RWPE2 (cell line): ENCODE data around the gene PDE2A.

Experiments used
- ATAC-seq: fragments of 200-7000 bp; cut with Tn5 transposase; 3 replicates; pipeline ENCODE4 v1.9.1; 2021; ENCODE audit warnings: low read depth
- DNase-seq: peaks from one replicate; pipeline ENCODE4 v3.0.0-alpha.2; 2020; ENCODE audit warnings: low spot score
- H3K27ac ChIP-seq: fragments of 450-650 bp; 2 replicates; pipeline ENCODE4 v1.5.1; 2017; ENCODE audit warnings: mild to moderate bottlenecking; ENCODE audit not compliant: poor library complexity, severe bottlenecking
- H3K27me3 ChIP-seq: fragments of 250-450 bp; sonication (Bioruptor Pico); 2 replicates; pipeline ENCODE4 v1.5.1; 2021; ENCODE audit warnings: mild to moderate bottlenecking, moderate library complexity; ENCODE audit not compliant: insufficient read depth, poor library complexity, severe bottlenecking
- H3K36me3 ChIP-seq: fragments of 250-450 bp; sonication (Bioruptor Pico); 2 replicates; pipeline ENCODE4 v1.5.1; 2020; ENCODE audit warnings: low read depth, mild to moderate bottlenecking, moderate library complexity
- H3K4me1 ChIP-seq: fragments of 250-450 bp; sonication (Bioruptor Pico); 2 replicates; pipeline ENCODE4 v1.5.1; 2021; ENCODE audit warnings: mild to moderate bottlenecking, moderate library complexity; ENCODE audit not compliant: insufficient read depth, poor library complexity, severe bottlenecking
- H3K4me3 ChIP-seq: fragments of 250-450 bp; sonication (Bioruptor Pico); 2 replicates; pipeline ENCODE4 v1.5.1; 2021; ENCODE audit warnings: mild to moderate bottlenecking, moderate library complexity; ENCODE audit not compliant: severe bottlenecking
- H3K9me3 ChIP-seq: fragments of 250-450 bp; sonication (Bioruptor Pico); 2 replicates; pipeline ENCODE4 v1.5.1; 2021; ENCODE audit warnings: mild to moderate bottlenecking, moderate library complexity; ENCODE audit not compliant: severe bottlenecking
- CTCF ChIP-seq: fragments of 450-650 bp; IDR thresholded peaks from one replicate; pipeline ENCODE4 v1.5.1; 2017; ENCODE audit warnings: mild to moderate bottlenecking, moderate library complexity; ENCODE audit not compliant: poor library complexity, severe bottlenecking

Gene PDE2A

DNA sequence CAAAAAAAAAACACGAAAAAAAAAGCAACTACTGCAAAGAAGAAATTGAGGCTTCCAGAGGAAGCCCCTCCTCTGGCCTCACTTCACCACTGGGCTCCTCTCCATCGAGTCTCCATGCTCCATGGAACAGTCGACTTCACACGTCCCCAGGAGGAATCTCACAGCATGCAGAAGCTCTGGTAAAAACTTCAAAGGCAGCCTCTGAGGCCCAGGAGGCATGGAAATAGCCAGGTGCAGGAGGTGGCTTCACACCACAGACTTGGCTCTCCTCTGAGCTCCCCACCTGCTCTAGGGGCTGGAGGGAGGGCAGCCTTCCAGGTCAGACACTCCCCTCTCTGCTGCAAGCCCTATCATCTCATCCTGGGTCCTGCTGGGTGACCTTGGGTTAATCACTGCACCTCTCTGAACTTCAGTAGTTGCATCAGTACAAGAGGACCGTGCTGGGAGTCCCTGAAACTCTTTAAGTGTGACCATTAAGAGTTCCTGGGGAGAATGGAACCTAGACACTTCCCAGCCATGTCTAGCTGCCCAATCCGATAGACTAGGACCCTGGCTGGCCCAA lies 8.2 kb downstream of the PDE2A start:
- Histone ChIP-seq H3K36me3 (no peaks in the 10 kb centered on the region), H3K27ac (no peak overlapping the region), H3K4me3 (no peak overlapping the region), H3K9me3 (no peaks in the 10 kb centered on the region), H3K27me3 (no peaks in the 10 kb centered on the region), H3K4me1 (no peaks in the 10 kb centered on the region)
- no peak for TF ChIP-seq CTCF
- ATAC-seq (no peak), DNase-seq (no peak)

GRCh38 chr11:72662036-72662435 lies 12.2 kb downstream of the PDE2A start:
- H3K27ac ChIP-seq = no peak overlapping the region
- no peaks in the 10 kb centered on the region for H3K27me3 ChIP-seq
- no peaks in the 10 kb centered on the region for H3K4me1 ChIP-seq
- TF ChIP-seq CTCF = no peak
- no peak for DNase-seq
- ATAC-seq = no peak
- H3K4me3 ChIP-seq = no peak overlapping the region
- H3K36me3 ChIP-seq = no peaks in the 10 kb centered on the region
- no peaks in the 10 kb centered on the region for H3K9me3 ChIP-seq

- no peak for DNase-seq
- Histone ChIP-seq H3K4me1 (no peaks in the 10 kb centered on the region), H3K36me3 (no peaks in the 10 kb centered on the region), H3K27me3 (no peaks in the 10 kb centered on the region), H3K4me3 (no peak overlapping the region), H3K9me3 (no peaks in the 10 kb centered on the region), H3K27ac (no peak overlapping the region)
- no peak for ATAC-seq
- TF ChIP-seq CTCF = no peak
These were observed 12.7 kb downstream of the PDE2A start for GRCh38 chr11:72661486-72661885.

GRCh38 chr11:72658989-72659640 lies 15.1 kb downstream of the PDE2A start:
- Histone ChIP-seq H3K9me3 (no peaks in the 10 kb centered on the region), H3K27me3 (no peaks in the 10 kb centered on the region), H3K27ac (no peak overlapping the region), H3K4me1 (no peaks in the 10 kb centered on the region), H3K36me3 (no peaks in the 10 kb centered on the region), H3K4me3 (no peak overlapping the region)
- DNase-seq (no peak), ATAC-seq (no peak)
- no peak for TF ChIP-seq CTCF

DNA sequence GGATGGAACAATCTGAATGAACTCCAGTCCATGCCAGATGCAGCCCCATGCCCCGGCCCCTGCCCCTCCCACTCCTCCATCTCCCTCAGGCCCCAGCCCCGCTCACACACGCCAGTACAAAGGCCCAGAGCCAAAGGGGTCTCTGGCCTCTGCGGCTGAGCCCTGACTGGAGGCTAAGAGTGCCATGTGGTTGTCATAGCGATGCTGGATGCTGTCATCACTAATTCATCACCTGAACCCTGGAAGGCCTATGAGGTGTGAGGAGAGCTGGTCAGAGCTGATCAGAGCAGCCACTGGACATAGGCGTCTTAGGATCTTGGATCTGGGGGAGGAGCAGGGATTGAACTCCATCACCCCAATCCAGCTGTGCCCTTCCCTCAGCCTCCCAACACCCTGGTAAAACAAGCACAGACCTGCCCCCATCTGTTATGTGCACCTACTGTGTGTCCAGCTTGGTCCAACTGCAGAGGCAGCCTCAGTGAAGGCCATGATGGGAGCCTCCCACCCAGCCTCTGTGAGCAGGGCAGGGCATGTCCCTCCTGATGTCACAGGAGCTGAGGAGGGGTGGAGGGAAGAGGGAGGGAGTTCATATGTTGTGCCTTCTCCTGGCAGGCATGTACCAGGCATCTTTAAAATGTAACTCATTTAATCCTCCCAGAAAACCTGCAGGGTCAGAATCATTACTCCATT lies 16.7 kb downstream of the PDE2A start:
- no peak for TF ChIP-seq CTCF
- no peak overlapping the region for H3K27ac ChIP-seq
- H3K9me3 ChIP-seq = no peaks in the 10 kb centered on the region
- H3K27me3 ChIP-seq = no peaks in the 10 kb centered on the region
- H3K36me3 ChIP-seq = no peaks in the 10 kb centered on the region
- ATAC-seq (no peak), DNase-seq (no peak)
- no peaks in the 10 kb centered on the region for H3K4me1 ChIP-seq
- H3K4me3 ChIP-seq = no peak overlapping the region
